Measurements from ENCODE around the gene UNC119.

The UNC119 gene

GRCh38 chr17:28498652-28499363 is 53.6 kb downstream of the UNC119 start:
- DNase-seq (ENCODE audit: low spot score) = no peak

GRCh38 chr17:28497931-28498330 is 54.5 kb downstream of the UNC119 start:
- no peak for DNase-seq (ENCODE audit: low spot score)

All from germinal center (tissue), 1 donor.